ENCODE data around the gene HSPA1B.

DNA sequence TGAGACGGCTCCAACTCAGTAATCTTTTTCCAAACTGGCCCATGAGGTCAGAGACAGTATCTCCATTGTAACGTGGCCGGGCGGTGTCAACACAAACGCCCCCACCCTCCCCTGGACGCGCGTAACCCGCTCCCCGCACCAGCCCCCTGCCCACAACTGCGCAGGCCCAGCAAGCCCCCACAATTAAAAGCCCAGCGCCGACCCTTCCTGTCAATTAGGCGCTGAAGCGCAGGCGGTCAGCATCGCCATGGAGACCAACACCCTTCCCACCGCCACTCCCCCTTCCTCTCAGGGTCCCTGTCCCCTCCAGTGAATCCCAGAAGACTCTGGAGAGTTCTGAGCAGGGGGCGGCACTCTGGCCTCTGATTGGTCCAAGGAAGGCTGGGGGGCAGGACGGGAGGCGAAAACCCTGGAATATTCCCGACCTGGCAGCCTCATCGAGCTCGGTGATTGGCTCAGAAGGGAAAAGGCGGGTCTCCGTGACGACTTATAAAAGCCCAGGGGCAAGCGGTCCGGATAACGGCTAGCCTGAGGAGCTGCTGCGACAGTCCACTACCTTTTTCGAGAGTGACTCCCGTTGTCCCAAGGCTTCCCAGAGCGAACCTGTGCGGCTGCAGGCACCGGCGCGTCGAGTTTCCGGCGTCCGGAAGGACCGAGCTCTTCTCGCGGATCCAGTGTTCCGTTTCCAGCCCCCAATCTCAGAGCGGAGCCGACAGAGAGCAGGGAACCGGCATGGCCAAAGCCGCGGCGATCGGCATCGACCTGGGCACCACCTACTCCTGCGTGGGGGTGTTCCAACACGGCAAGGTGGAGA is 12.3 kb upstream of the HSPA1B start, which contains the start of the genes HSPA1A and HSPA1L:
- TF ChIP-seq, protein P1, sequence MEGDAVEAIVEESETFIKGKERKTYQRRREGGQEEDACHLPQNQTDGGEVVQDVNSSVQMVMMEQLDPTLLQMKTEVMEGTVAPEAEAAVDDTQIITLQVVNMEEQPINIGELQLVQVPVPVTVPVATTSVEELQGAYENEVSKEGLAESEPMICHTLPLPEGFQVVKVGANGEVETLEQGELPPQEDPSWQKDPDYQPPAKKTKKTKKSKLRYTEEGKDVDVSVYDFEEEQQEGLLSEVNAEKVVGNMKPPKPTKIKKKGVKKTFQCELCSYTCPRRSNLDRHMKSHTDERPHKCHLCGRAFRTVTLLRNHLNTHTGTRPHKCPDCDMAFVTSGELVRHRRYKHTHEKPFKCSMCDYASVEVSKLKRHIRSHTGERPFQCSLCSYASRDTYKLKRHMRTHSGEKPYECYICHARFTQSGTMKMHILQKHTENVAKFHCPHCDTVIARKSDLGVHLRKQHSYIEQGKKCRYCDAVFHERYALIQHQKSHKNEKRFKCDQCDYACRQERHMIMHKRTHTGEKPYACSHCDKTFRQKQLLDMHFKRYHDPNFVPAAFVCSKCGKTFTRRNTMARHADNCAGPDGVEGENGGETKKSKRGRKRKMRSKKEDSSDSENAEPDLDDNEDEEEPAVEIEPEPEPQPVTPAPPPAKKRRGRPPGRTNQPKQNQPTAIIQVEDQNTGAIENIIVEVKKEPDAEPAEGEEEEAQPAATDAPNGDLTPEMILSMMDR (IDR thresholded peaks at IDR 0.05): no peak
- no peak for TF ChIP-seq EZH2 (IDR thresholded peaks at IDR 0.05; ENCODE audit: borderline replicate concordance, insufficient read depth, low read depth, low read length, poor library complexity, severe bottlenecking)

Data from B cell (primary cell).